H9 (cell line): ENCODE measurements around the gene ADAR. TPM values are rescaled to one million over a fixed set of nuclear protein-coding genes. Genes with fewer than 3 reads are reported as not detected.

Experiments
- DNase-seq: peaks from one replicate; pipeline ENCODE4 v3.0.0-alpha.2; 2017
- H2AFZ ChIP-seq: one replicate; pipeline ENCODE4 v1.6.1; 2013; ENCODE audit warnings: mild to moderate bottlenecking, low read length, control low read depth, moderate library complexity
- H2AK5ac ChIP-seq: 2 replicates; pipeline ENCODE4 v1.6.1; 2013; ENCODE audit warnings: low read length, control low read depth, mixed read lengths; ENCODE audit not compliant: insufficient read length
- H2BK120ac ChIP-seq: one replicate; pipeline ENCODE4 v1.6.1; 2013; ENCODE audit warnings: low read depth, mild to moderate bottlenecking, low read length, control low read depth, inconsistent platforms; ENCODE audit not compliant: poor library complexity, severe bottlenecking
- H2BK12ac ChIP-seq: 2 replicates; pipeline ENCODE4 v1.6.1; 2013; ENCODE audit warnings: low read length, control low read depth, mixed read lengths, low read depth; ENCODE audit not compliant: insufficient read length
- H2BK15ac ChIP-seq: 2 replicates; pipeline ENCODE4 v1.6.1; 2013; ENCODE audit warnings: low read depth, low read length, control low read depth
- H2BK20ac ChIP-seq: one replicate; pipeline ENCODE4 v1.6.1; 2013; ENCODE audit warnings: low read depth, mild to moderate bottlenecking, low read length, control low read depth, inconsistent platforms; ENCODE audit not compliant: poor library complexity, severe bottlenecking
- H2BK5ac ChIP-seq: 2 replicates; pipeline ENCODE4 v1.6.1; 2013; ENCODE audit warnings: low read length, control low read depth, mixed read lengths; ENCODE audit not compliant: insufficient read length
- H3K14ac ChIP-seq: 2 replicates; pipeline ENCODE4 v1.6.1; 2013; ENCODE audit warnings: low read length, control low read depth; ENCODE audit not compliant: insufficient read depth
- H3K18ac ChIP-seq: 2 replicates; pipeline ENCODE4 v1.6.1; 2013; ENCODE audit warnings: low read depth, mild to moderate bottlenecking, mixed read lengths, low read length, control low read depth; ENCODE audit not compliant: insufficient read length
- H3K23ac ChIP-seq: 2 replicates; pipeline ENCODE4 v1.6.1; 2013; ENCODE audit warnings: low read length, control low read depth, mixed read lengths, low read depth; ENCODE audit not compliant: insufficient read length
- H3K23me2 ChIP-seq: 2 replicates; pipeline ENCODE4 v1.6.1; 2013; ENCODE audit warnings: low read depth, mild to moderate bottlenecking, mixed read lengths, low read length, control low read depth; ENCODE audit not compliant: insufficient read length, poor library complexity, severe bottlenecking
- H3K27ac ChIP-seq: 2 replicates; pipeline ENCODE4 v1.5.1; 2013; ENCODE audit warnings: low read length, control low read depth, mixed read lengths, low read depth; ENCODE audit not compliant: insufficient read length
- H3K27me3 ChIP-seq: 2 replicates; pipeline ENCODE4 v1.6.1; 2013; ENCODE audit warnings: low read length, control low read depth, inconsistent platforms; ENCODE audit not compliant: insufficient read depth
- H3K4ac ChIP-seq: 2 replicates; pipeline ENCODE4 v1.6.1; 2013; ENCODE audit warnings: low read depth, mild to moderate bottlenecking, control low read depth, inconsistent platforms, low read length, moderate library complexity
- H3K4me1 ChIP-seq: 2 replicates; pipeline ENCODE4 v1.6.1; 2013; ENCODE audit warnings: low read length, control low read depth, inconsistent platforms; ENCODE audit not compliant: insufficient read depth
- H3K4me2 ChIP-seq: 2 replicates; pipeline ENCODE4 v1.6.1; 2013; ENCODE audit warnings: low read length, control low read depth, mixed read lengths; ENCODE audit not compliant: insufficient read length, insufficient read depth
- H3K56ac ChIP-seq: 2 replicates; pipeline ENCODE4 v1.6.1; 2013; ENCODE audit warnings: low read depth, mild to moderate bottlenecking, mixed read lengths, low read length, control low read depth; ENCODE audit not compliant: insufficient read length
- H3K79me1 ChIP-seq: 2 replicates; pipeline ENCODE4 v1.6.1; 2013; ENCODE audit warnings: low read depth, mild to moderate bottlenecking, moderate library complexity, low read length, control low read depth, inconsistent platforms; ENCODE audit not compliant: insufficient read depth, poor library complexity, severe bottlenecking
- H3K79me2 ChIP-seq: 2 replicates; pipeline ENCODE4 v1.6.1; 2013; ENCODE audit warnings: low read length, control low read depth, inconsistent platforms; ENCODE audit not compliant: insufficient read depth
- H3K9ac ChIP-seq: 2 replicates; pipeline ENCODE4 v1.6.1; 2013; ENCODE audit warnings: low read length, control low read depth, mixed read lengths; ENCODE audit not compliant: insufficient read length; ENCODE audit errors: extremely low read depth
- H3K9me3 ChIP-seq: one replicate; pipeline ENCODE4 v1.6.1; 2013; ENCODE audit warnings: low read depth, low read length, inconsistent platforms; ENCODE audit not compliant: control insufficient read depth
- H3T11ph ChIP-seq: one replicate; pipeline ENCODE4 v1.6.1; 2013; ENCODE audit warnings: mild to moderate bottlenecking, low read length, control low read depth, inconsistent platforms
- H4K20me1 ChIP-seq: one replicate; pipeline ENCODE4 v1.6.1; 2013; ENCODE audit not compliant: control insufficient read depth, insufficient read length, insufficient read depth
- H4K5ac ChIP-seq: 2 replicates; pipeline ENCODE4 v1.6.1; 2013; ENCODE audit warnings: low read depth, mild to moderate bottlenecking, mixed read lengths, low read length, control low read depth; ENCODE audit not compliant: insufficient read length
- H4K8ac ChIP-seq: replicated peaks from 2 replicates; pipeline ENCODE4 v1.6.1; 2013; ENCODE audit warnings: low read length, control low read depth, mixed read lengths, low read depth; ENCODE audit not compliant: insufficient read length
- H4K91ac ChIP-seq: 2 replicates; pipeline ENCODE4 v1.6.1; 2013; ENCODE audit warnings: low read depth, mild to moderate bottlenecking, moderate library complexity, mixed read lengths, low read length, control low read depth; ENCODE audit not compliant: insufficient read length
- H3K27ac Mint-ChIP-seq, 3 experiments: 2 replicates in 2 of 3; 3 replicates in 1 of 3; pipeline ENCODE4 v1.8.0; 2020 to 2021; ENCODE audit warnings: mixed read lengths in 3 of 3, mild to moderate bottlenecking in 1 of 3, moderate library complexity in 1 of 3
- H3K27me3 Mint-ChIP-seq: 2 replicates; pipeline ENCODE4 v1.8.0; 2021; ENCODE audit warnings: low read depth, mild to moderate bottlenecking, moderate library complexity, mixed read lengths
- H3K36me3 Mint-ChIP-seq, 3 experiments: 2 replicates in 2 of 3; 3 replicates in 1 of 3; pipeline ENCODE4 v1.8.0; 2020 to 2021; ENCODE audit warnings: low read depth in 3 of 3, mixed read lengths in 3 of 3; ENCODE audit not compliant: insufficient read depth in 1 of 3
- H3K4me1 Mint-ChIP-seq, 2 experiments: 2 replicates each; pipeline ENCODE4 v1.8.0; 2020; ENCODE audit warnings: mixed read lengths in 2 of 2
- H3K4me3 Mint-ChIP-seq, 2 experiments: 2 replicates in 1 of 2; 3 replicates in 1 of 2; pipeline ENCODE4 v1.8.0; 2020 to 2021; ENCODE audit warnings: mild to moderate bottlenecking in 2 of 2, mixed read lengths in 2 of 2, moderate library complexity in 1 of 2
- H3K9me3 Mint-ChIP-seq, 2 experiments: 2 replicates in 1 of 2; 3 replicates in 1 of 2; pipeline ENCODE4 v1.8.0; 2020; ENCODE audit warnings: mild to moderate bottlenecking in 2 of 2, mixed read lengths in 2 of 2, moderate library complexity in 1 of 2
- WGBS: extraction: QIAGEN DNeasy Blood & Tissue Kit; methylation state at CpG from one replicate; pipeline ENCODE4 v1.1.7; 2013; ENCODE audit warnings: missing lambda C conversion rate, low lambda C conversion rate, mixed read lengths; ENCODE audit not compliant: insufficient read length; ENCODE audit errors: extremely low coverage; 5-methylcytosine and 5-hydroxymethylcytosine counted together
- total RNA-seq: library from RNA; stranded (reverse); gene quantifications from 2 replicates; pipeline ENCODE4 v1.2.1, GENCODE V29; 2021
- TF ChIP-seq, protein P1 (sequence below): fragments of 200-600 bp; sonication (generic); conservative IDR thresholded peaks from 3 replicates; pipeline ENCODE4 v1.8.0; 2021; ENCODE audit warnings: antibody characterized with exemption, mild to moderate bottlenecking

ADAR gene
- total RNA-seq, 1 experiment from 2014 or later = 236 TPM

DNA sequence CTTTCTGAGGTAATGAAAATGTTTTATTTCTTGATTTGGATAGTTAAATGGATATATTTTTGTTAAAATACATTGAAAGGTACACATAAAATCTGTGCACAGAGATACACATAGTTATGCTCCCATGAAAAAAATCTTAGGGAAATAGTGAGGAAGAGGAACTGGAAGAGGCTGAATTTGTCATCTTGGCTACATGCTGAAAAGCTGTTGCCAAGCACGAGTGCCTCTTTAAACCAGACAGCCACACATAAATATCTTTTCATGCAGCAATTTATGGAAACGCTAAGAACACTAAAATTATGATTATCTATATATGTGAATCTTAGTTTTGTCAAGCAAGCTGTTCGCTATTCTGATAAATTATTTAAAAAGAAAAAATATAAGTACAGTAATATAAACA, 12.8 kb upstream of the ADAR start:
- Histone ChIP-seq H3K14ac (no peak overlapping the region), H3K9ac (no peak overlapping the region), H3K4me2 (no peak overlapping the region), H3T11ph (no peak overlapping the region), H2BK120ac (no peak overlapping the region), H3K9me3 (no peaks in the 10 kb centered on the region), H3K18ac (no peak overlapping the region), H3K79me2 (peaks cover 47% of the 10 kb centered on the region; the same call in 1 of the 2 replicates), H2AK5ac (no peak overlapping the region), H3K56ac (no peak overlapping the region), H3K4ac (no peak overlapping the region), H3K79me1 (peaks cover 5% of the 10 kb centered on the region), H4K20me1 (no peaks in the 10 kb centered on the region), H3K23ac (no peak overlapping the region), H2AFZ (no peak overlapping the region), H4K5ac (no peak overlapping the region), H2BK15ac (no peak overlapping the region), H4K8ac (no peak overlapping the region), H2BK5ac (no peak overlapping the region), H3K23me2 (no peaks in the 10 kb centered on the region), H4K91ac (no peak overlapping the region), H2BK20ac (no peak overlapping the region), H3K27me3 (no peaks in the 10 kb centered on the region), H3K4me1 (no peaks in the 10 kb centered on the region; the same call in 1 of the 2 replicates), H3K27ac (no peak overlapping the region), H2BK12ac (no peak overlapping the region)
- DNase-seq = no peak
- Mint-ChIP-seq H3K36me3 (peaks cover 4 to 17% (median 10%) of the 10 kb centered on the region in 3 experiments; a peak in 4 of 7 replicates), H3K27ac (no peak overlapping the region), H3K4me3 (no peak overlapping the region), H3K27me3 (no peaks in the 10 kb centered on the region), H3K9me3 (no peaks in the 10 kb centered on the region), H3K4me1 (peaks cover 25 to 28% of the 10 kb centered on the region in 2 experiments)
- TF ChIP-seq, protein P1, sequence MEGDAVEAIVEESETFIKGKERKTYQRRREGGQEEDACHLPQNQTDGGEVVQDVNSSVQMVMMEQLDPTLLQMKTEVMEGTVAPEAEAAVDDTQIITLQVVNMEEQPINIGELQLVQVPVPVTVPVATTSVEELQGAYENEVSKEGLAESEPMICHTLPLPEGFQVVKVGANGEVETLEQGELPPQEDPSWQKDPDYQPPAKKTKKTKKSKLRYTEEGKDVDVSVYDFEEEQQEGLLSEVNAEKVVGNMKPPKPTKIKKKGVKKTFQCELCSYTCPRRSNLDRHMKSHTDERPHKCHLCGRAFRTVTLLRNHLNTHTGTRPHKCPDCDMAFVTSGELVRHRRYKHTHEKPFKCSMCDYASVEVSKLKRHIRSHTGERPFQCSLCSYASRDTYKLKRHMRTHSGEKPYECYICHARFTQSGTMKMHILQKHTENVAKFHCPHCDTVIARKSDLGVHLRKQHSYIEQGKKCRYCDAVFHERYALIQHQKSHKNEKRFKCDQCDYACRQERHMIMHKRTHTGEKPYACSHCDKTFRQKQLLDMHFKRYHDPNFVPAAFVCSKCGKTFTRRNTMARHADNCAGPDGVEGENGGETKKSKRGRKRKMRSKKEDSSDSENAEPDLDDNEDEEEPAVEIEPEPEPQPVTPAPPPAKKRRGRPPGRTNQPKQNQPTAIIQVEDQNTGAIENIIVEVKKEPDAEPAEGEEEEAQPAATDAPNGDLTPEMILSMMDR = no peak
- no CpG with 5 or more reads among the region's 3 CpGs for WGBS
